Duodenal mucosa (tissue), 2 donors: ENCODE data around the gene CAPZB.
"Not testable (repeated sequence)": the region's sequence is repeated elsewhere in the genome, so short reads cannot be mapped to it uniquely, and the experiment has no call there.

Source experiments
- H3K27ac ChIP-seq: one replicate; pipeline ENCODE4 v1.7.0; 2013; ENCODE audit warnings: low read depth, low read length
- H3K27me3 ChIP-seq, 2 donors: one replicate each; pipeline ENCODE4 v1.7.0; 2013; ENCODE audit warnings: low read length in 2 of 2, control low read depth in 1 of 2; ENCODE audit not compliant: insufficient read depth in 2 of 2, control insufficient read depth in 1 of 2
- H3K36me3 ChIP-seq, 2 donors: one replicate each; pipeline ENCODE4 v1.7.0; 2013; ENCODE audit warnings: low read length in 2 of 2, control low read depth in 1 of 2; ENCODE audit not compliant: insufficient read depth in 2 of 2, control insufficient read depth in 1 of 2
- H3K4me1 ChIP-seq, 2 donors: one replicate each; pipeline ENCODE4 v1.7.0; 2013; ENCODE audit warnings: low read length in 2 of 2, control low read depth in 1 of 2; ENCODE audit not compliant: insufficient read depth in 2 of 2, control insufficient read depth in 1 of 2
- H3K4me3 ChIP-seq, 2 donors: one replicate each; pipeline ENCODE4 v1.7.0; 2013; ENCODE audit warnings: low read length in 2 of 2, low read depth in 1 of 2
- H3K9ac ChIP-seq, 2 donors: one replicate each; pipeline ENCODE4 v1.7.0; 2013; ENCODE audit warnings: low read length in 2 of 2, low read depth in 1 of 2
- H3K9me3 ChIP-seq, 2 donors: one replicate each; pipeline ENCODE4 v1.7.0; 2013; ENCODE audit warnings: low read length in 2 of 2, control low read depth in 1 of 2; ENCODE audit not compliant: control insufficient read depth in 1 of 2

CAPZB gene

GRCh38 chr1:19517017-19517416, 31.7 kb upstream of the CAPZB start:
- Histone ChIP-seq H3K36me3 (no peaks in the 10 kb centered on the region), H3K27ac (no peak overlapping the region), H3K4me1 (peaks cover 0 to under 1% of the 10 kb centered on the region in 2 donors), H3K27me3 (no peaks in the 10 kb centered on the region), H3K9me3 (no peaks in the 10 kb centered on the region), H3K4me3 (no peak overlapping the region), H3K9ac (no peak overlapping the region)

- H3K9ac ChIP-seq = no peak overlapping the region
- no peaks in the 10 kb centered on the region for H3K27me3 ChIP-seq
- H3K4me1 ChIP-seq = peaks cover 7 to 14% of the 10 kb centered on the region in 2 donors
- H3K9me3 ChIP-seq = no peaks in the 10 kb centered on the region
- H3K4me3 ChIP-seq = no peak overlapping the region
- H3K27ac ChIP-seq = no peak overlapping the region
- H3K36me3 ChIP-seq = no peaks in the 10 kb centered on the region
Measured at GRCh38 chr1:19515201-19515600, 29.9 kb upstream of the CAPZB start.

GRCh38 chr1:19514391-19514831, 29.1 kb upstream of the CAPZB start:
- Histone ChIP-seq H3K27ac (no peak overlapping the region), H3K4me1 (peaks cover 7 to 14% of the 10 kb centered on the region in 2 donors), H3K27me3 (no peaks in the 10 kb centered on the region)

GRCh38 chr1:19512545-19512944, 27.2 kb upstream of the CAPZB start:
- no peaks in the 10 kb centered on the region for H3K36me3 ChIP-seq
- no peak overlapping the region for H3K27ac ChIP-seq
- no peaks in the 10 kb centered on the region for H3K27me3 ChIP-seq
- H3K9ac ChIP-seq = no peak overlapping the region
- H3K9me3 ChIP-seq = no peaks in the 10 kb centered on the region
- H3K4me3 ChIP-seq = no peak overlapping the region
- H3K4me1 ChIP-seq = peaks cover 7 to 14% of the 10 kb centered on the region in 2 donors

More at GRCh38 chr1:19514391-19514831, 29.1 kb upstream of the CAPZB start:
- Histone ChIP-seq H3K36me3 (no peaks in the 10 kb centered on the region), H3K9ac (no peak overlapping the region), H3K4me3 (no peak overlapping the region), H3K9me3 (no peaks in the 10 kb centered on the region)

- Histone ChIP-seq H3K27ac (no peak overlapping the region), H3K9me3 (no peaks in the 10 kb centered on the region), H3K4me1 (peaks cover 9 to 18% of the 10 kb centered on the region in 2 donors)
Measured at GRCh38 chr1:19511116-19511515, 25.8 kb upstream of the CAPZB start.

GRCh38 chr1:19509647-19510046, 24.3 kb upstream of the CAPZB start:
- not testable (repeated sequence) for H3K27me3 ChIP-seq, H3K9ac ChIP-seq, H3K9me3 ChIP-seq, H3K4me3 ChIP-seq, H3K27ac ChIP-seq, H3K36me3 ChIP-seq
- peaks cover 24 to 32% of the 10 kb centered on the region in 2 donors for H3K4me1 ChIP-seq

More at GRCh38 chr1:19511116-19511515, 25.8 kb upstream of the CAPZB start:
- no peak overlapping the region for H3K4me3 ChIP-seq
- no peaks in the 10 kb centered on the region for H3K36me3 ChIP-seq
- no peak overlapping the region for H3K9ac ChIP-seq
- no peaks in the 10 kb centered on the region for H3K27me3 ChIP-seq

- Histone ChIP-seq H3K27ac (no peak overlapping the region), H3K4me3 (no peak overlapping the region), H3K4me1 (peaks cover 29 to 37% of the 10 kb centered on the region in 2 donors)
Measured at GRCh38 chr1:19507516-19507915, 22.2 kb upstream of the CAPZB start.

GRCh38 chr1:19505693-19506457, 20.5 kb upstream of the CAPZB start:
- Histone ChIP-seq H3K27me3 (no peaks in the 10 kb centered on the region), H3K36me3 (no peaks in the 10 kb centered on the region), H3K9ac (peak overlapping the region in 1 of 2 donors; percentile 5), H3K4me1 (peaks cover 21 to 24% of the 10 kb centered on the region in 2 donors), H3K27ac (peak overlapping the region; percentile 60), H3K4me3 (peak overlapping the region; percentile 10 to 46), H3K9me3 (no peaks in the 10 kb centered on the region)

More at GRCh38 chr1:19507516-19507915, 22.2 kb upstream of the CAPZB start:
- H3K36me3 ChIP-seq = no peaks in the 10 kb centered on the region
- no peaks in the 10 kb centered on the region for H3K9me3 ChIP-seq
- no peak overlapping the region for H3K9ac ChIP-seq
- H3K27me3 ChIP-seq = no peaks in the 10 kb centered on the region

GRCh38 chr1:19504796-19505692, 19.7 kb upstream of the CAPZB start:
- peak overlapping the region in 1 of 2 donors; percentile 5 for H3K9ac ChIP-seq
- peaks cover 21 to 22% of the 10 kb centered on the region in 2 donors for H3K4me1 ChIP-seq
- no peaks in the 10 kb centered on the region for H3K27me3 ChIP-seq
- H3K27ac ChIP-seq = peak overlapping the region; percentile 60
- H3K36me3 ChIP-seq = no peaks in the 10 kb centered on the region
- H3K9me3 ChIP-seq = no peaks in the 10 kb centered on the region
- H3K4me3 ChIP-seq = peak overlapping the region; percentile 10 to 46

- H3K4me1 ChIP-seq = peaks cover 21 to 22% of the 10 kb centered on the region in 2 donors
- H3K27ac ChIP-seq, H3K27me3 ChIP-seq, H3K9ac ChIP-seq, H3K9me3 ChIP-seq, H3K4me3 ChIP-seq, H3K36me3 ChIP-seq: not testable (repeated sequence)
Measured at GRCh38 chr1:19502284-19502683, 16.9 kb upstream of the CAPZB start.
